SK-N-SH treated with all-trans-retinoic acid at 6 μM for 48 hours (cell line): ENCODE results near the gene UAP1L1.

Experiments used
- PPARA ChIP-seq: fragments of 250-450 bp; sonication (Bioruptor Pico); IDR thresholded peaks from 2 replicates; pipeline ENCODE4 v1.5.0; 2020; ENCODE audit warnings: mild to moderate bottlenecking, borderline replicate concordance
- RARB ChIP-seq: fragments of 250-450 bp; sonication (Bioruptor Pico); IDR thresholded peaks from 2 replicates; pipeline ENCODE4 v1.8.0; 2021; ENCODE audit warnings: mild to moderate bottlenecking, moderate library complexity
- ZC3H10 ChIP-seq: fragments of 250-450 bp; sonication (Bioruptor Pico); IDR thresholded peaks from 2 replicates; pipeline ENCODE4 v1.5.1; 2021; ENCODE audit warnings: mild to moderate bottlenecking, moderate library complexity

- no peak for TF ChIP-seq PPARA (CRISPR knock-in tag)
- no peak for TF ChIP-seq RARB (CRISPR knock-in tag)
- TF ChIP-seq ZC3H10: no peak
Observed at GRCh38 chr9:137028263-137029057, 48.9 kb upstream of the UAP1L1 start.
